GM06990 (cell line): Measurements from ENCODE around the gene ANAPC16.

Experiments used
- DNase-seq: peaks from one replicate; pipeline ENCODE4 v3.0.0-alpha.2; 2011; ENCODE audit not compliant: insufficient read length; ENCODE audit errors: extremely low read depth
- H3K27me3 ChIP-seq: replicated peaks from 2 replicates; pipeline ENCODE4 v1.6.0; 2011; ENCODE audit warnings: low read length; ENCODE audit not compliant: control insufficient read depth, insufficient read depth
- H3K36me3 ChIP-seq: 2 replicates; pipeline ENCODE4 v1.5.1; 2011; ENCODE audit warnings: low read length; ENCODE audit not compliant: control insufficient read depth, insufficient read depth
- H3K4me3 ChIP-seq: replicated peaks from 2 replicates; pipeline ENCODE4 v1.5.1; 2011; ENCODE audit warnings: low read depth, mild to moderate bottlenecking, control low read depth, low read length
- TF ChIP-seq, protein P1 (sequence below): IDR thresholded peaks from 2 replicates; pipeline ENCODE4 v1.5.1; 2011; ENCODE audit warnings: low read length, control low read depth, mild to moderate bottlenecking, inconsistent platforms; ENCODE audit not compliant: insufficient read depth, poor library complexity, severe bottlenecking

Gene ANAPC16

DNA sequence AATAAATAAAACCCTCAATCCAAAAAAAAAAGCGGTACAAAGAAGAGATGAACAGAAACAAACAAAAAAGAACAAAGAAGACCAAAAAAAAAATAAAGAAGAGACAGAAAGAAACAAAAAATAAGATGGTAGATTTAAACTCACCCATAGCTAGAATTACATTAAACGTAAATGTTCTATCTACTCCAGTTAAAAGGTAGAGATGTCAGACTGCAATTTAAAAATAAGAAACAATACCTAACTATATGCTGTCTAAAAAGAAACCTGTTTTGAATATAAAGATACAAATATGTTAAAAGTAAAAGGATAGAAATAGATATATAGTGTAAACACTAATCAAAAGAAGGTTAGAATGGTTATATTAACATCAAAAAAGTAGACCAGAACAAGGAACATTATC is 31.7 kb upstream of the ANAPC16 start:
- no peak overlapping the region for H3K4me3 ChIP-seq
- no peak for DNase-seq
- H3K36me3 ChIP-seq, result peaks cover 1% of the 10 kb centered on the region; the same call in 1 of the 2 replicates
- TF ChIP-seq, protein P1, sequence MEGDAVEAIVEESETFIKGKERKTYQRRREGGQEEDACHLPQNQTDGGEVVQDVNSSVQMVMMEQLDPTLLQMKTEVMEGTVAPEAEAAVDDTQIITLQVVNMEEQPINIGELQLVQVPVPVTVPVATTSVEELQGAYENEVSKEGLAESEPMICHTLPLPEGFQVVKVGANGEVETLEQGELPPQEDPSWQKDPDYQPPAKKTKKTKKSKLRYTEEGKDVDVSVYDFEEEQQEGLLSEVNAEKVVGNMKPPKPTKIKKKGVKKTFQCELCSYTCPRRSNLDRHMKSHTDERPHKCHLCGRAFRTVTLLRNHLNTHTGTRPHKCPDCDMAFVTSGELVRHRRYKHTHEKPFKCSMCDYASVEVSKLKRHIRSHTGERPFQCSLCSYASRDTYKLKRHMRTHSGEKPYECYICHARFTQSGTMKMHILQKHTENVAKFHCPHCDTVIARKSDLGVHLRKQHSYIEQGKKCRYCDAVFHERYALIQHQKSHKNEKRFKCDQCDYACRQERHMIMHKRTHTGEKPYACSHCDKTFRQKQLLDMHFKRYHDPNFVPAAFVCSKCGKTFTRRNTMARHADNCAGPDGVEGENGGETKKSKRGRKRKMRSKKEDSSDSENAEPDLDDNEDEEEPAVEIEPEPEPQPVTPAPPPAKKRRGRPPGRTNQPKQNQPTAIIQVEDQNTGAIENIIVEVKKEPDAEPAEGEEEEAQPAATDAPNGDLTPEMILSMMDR, result no peak
- no peaks in the 10 kb centered on the region for H3K27me3 ChIP-seq

DNA sequence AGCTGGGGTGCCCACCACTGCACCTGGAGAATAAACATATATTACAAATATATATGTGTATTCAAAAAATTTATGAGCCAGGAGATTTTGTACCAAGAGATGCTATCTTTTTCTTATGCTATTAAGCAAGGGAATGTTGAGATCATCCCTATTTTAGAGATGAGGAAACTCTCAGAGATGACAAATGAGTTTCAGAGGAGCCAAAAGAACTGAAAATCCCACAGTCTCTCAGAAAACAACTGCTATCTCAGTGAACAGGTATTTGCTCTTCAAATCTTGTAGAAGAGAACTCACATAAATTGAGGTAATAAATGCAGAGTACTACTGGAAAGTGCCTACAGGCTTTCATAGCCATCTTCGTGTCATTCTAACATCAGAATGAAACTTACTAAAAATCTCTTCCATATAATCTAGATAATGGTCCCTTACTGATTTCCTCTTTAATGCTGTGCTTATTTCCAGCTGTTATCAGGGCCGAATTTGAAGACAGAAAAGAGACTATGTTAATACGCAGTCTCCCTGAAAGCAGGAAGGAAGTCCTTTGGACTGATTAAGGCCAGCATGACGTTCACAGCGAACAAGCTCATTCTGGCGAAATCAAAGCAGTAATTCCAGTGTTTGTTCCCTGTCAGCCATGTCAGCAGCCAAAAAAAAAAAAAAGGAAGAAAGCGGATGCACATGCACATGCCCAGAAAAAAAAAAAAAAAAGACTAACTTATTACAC is 29.4 kb upstream of the ANAPC16 start:
- TF ChIP-seq, protein P1, result no peak
- Histone ChIP-seq H3K36me3 (peaks cover 4% of the 10 kb centered on the region), H3K4me3 (no peak overlapping the region), H3K27me3 (no peaks in the 10 kb centered on the region)
- no peak for DNase-seq

DNA sequence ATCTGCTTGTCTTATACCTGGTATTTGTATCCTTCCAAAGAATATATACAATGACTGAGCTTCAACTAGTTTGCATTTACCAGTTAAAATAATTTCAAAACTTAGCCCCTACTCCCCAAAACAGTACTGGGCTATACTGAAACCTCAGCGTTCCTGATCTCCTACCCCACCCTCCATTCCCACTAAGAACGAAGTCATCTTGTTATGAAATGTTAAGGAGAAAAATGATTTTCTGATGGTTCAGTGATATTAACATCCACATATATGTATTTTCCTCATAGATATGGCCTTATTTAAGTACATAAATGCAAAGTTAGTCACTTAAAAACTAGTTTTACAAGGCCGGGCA is 28.9 kb upstream of the ANAPC16 start:
- DNase-seq, result no peak
- TF ChIP-seq, protein P1, result no peak
- Histone ChIP-seq H3K27me3 (no peaks in the 10 kb centered on the region), H3K36me3 (peaks cover 4% of the 10 kb centered on the region), H3K4me3 (no peak overlapping the region)

DNA sequence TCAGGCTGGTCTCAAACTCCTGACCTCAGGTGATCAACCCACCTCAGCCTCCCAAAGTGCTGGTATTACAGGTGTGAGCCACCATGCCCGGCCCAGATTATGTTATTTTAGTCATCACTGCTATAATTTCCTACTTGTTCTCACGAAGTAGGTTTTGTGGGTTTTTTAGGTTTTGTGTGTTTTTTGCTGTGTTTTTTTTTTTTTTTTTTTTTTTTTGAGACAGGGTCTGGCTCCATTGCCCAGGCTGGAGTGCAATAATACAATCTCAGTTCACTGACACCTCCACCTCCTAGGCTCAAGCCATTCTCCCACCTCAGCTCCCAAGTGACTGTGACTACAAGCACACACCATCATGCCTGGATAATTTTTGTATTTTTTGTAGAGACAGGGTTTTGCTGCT is 20.9 kb upstream of the ANAPC16 start:
- DNase-seq, result no peak
- no peaks in the 10 kb centered on the region for H3K27me3 ChIP-seq
- H3K4me3 ChIP-seq, result no peak overlapping the region
- TF ChIP-seq, protein P1, result no peak
- H3K36me3 ChIP-seq, result peaks cover 4% of the 10 kb centered on the region

DNA sequence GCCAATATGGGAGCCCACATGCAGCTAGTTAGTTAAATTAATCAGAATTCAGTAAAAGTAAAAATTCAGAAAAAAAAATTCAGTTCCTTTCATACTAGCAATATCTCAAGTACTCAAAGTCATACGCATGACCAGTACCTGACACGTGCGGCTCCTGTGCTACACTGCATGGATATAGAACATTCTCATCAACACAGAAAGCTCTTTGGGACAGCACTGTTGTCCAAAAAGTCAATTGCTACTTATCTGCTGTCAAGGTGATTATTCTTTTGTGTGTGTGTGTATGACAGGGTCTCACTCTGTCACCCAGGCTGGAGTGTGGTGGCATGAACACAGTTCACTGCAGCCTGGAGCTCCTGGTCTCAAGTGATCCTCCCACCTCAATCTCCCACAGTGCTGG is 14.9 kb upstream of the ANAPC16 start:
- H3K4me3 ChIP-seq, result no peak overlapping the region
- TF ChIP-seq, protein P1, result no peak
- DNase-seq, result no peak
- H3K36me3 ChIP-seq, result peaks cover 6% of the 10 kb centered on the region
- H3K27me3 ChIP-seq, result no peaks in the 10 kb centered on the region

DNA sequence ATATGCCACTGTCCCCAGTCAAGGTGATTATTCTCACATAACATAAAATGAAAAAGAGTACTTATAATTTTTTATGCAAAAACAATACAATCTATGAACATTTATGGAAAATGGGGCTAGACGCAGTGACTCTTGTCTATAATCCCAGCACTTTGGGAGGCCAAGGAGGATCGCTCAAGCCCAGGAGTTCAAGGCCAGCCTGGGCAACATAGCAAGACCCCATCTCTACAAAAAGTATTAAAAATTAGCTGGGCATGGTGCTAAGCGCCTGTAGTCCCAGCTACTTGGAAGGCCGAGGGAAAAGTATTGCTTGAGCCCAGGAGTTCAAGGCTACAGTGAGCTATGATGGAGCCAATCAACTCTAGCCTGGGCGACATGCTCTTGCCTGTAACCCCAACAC is 14.5 kb upstream of the ANAPC16 start:
- H3K27me3 ChIP-seq, result no peaks in the 10 kb centered on the region
- DNase-seq, result no peak
- no peak overlapping the region for H3K4me3 ChIP-seq
- peaks cover 6% of the 10 kb centered on the region; the same call in 1 of the 2 replicates for H3K36me3 ChIP-seq
- TF ChIP-seq, protein P1, result no peak
